Ovary (tissue), 3 donors: ENCODE results near the gene PGBD4.

Source experiments
- CTCF ChIP-seq, 3 donors: fragments of 450-650 bp in 2 of 3; fragments of 200-600 bp in 1 of 3; IDR thresholded peaks; one replicate each; pipeline versions ENCODE4 v1.5.1 to v1.8.0; 2016 to 2022; ENCODE audit warnings: antibody characterized with exemption in 3 of 3, mild to moderate bottlenecking in 1 of 3
- EP300 ChIP-seq: sonication (generic); formaldehyde crosslinking; IDR thresholded peaks from one replicate; pipeline ENCODE4 v1.6.1; 2017; ENCODE audit warnings: antibody characterized with exemption
- POLR2A ChIP-seq: fragments of 450-650 bp; IDR thresholded peaks from one replicate; pipeline ENCODE4 v1.6.1; 2017; ENCODE audit warnings: antibody characterized with exemption, mild to moderate bottlenecking, moderate library complexity
- donor health status: DM: no; HTN: no; CAD: no.

GRCh38 chr15:34132881-34133280, 31.0 kb downstream of the PGBD4 start:
- TF ChIP-seq CTCF (IDR thresholded peaks at IDR 0.05) (no peak), EP300 (no peak), POLR2A (no peak)
